ENCODE results near the gene MANEAL. TPM values are rescaled to one million over a fixed set of nuclear protein-coding genes. Genes with fewer than 3 reads are reported as not detected.

The MANEAL gene
- total RNA-seq, 1 experiment from 2014 or later: 0.95 TPM

GRCh38 chr1:37825506-37825905 lies 31.9 kb downstream of the MANEAL start:
- no peaks in the 10 kb centered on the region for H3K27me3 ChIP-seq (replicated peaks)
- no peak overlapping the region for H3K27ac ChIP-seq
- H3K4me1 ChIP-seq (replicated peaks): no peaks in the 10 kb centered on the region
- peaks cover 36% of the 10 kb centered on the region for H3K36me3 ChIP-seq
- H3K4me3 ChIP-seq: no peak overlapping the region
- no peak for DNase-seq (ENCODE audit: low read depth in 1 of 2, low spot score in 2 of 2)
- H3K9me3 ChIP-seq (replicated peaks): no peaks in the 10 kb centered on the region

- H3K4me1 ChIP-seq (replicated peaks): no peaks in the 10 kb centered on the region
- no peak for DNase-seq (ENCODE audit: low read depth in 1 of 2, low spot score in 2 of 2)
- peaks cover 40% of the 10 kb centered on the region for H3K36me3 ChIP-seq
- no peak overlapping the region for H3K4me3 ChIP-seq
- H3K9me3 ChIP-seq (replicated peaks): no peaks in the 10 kb centered on the region
- no peaks in the 10 kb centered on the region for H3K27me3 ChIP-seq (replicated peaks)
- H3K27ac ChIP-seq: no peak overlapping the region
Observed at GRCh38 chr1:37828410-37829074, 34.9 kb downstream of the MANEAL start.

- Histone ChIP-seq H3K4me3 (no peak overlapping the region), H3K36me3 (peaks cover 58% of the 10 kb centered on the region), H3K27me3 (replicated peaks) (no peaks in the 10 kb centered on the region)
Observed at GRCh38 chr1:37831109-37831508, 37.5 kb downstream of the MANEAL start.

GRCh38 chr1:37831809-37832208 lies 38.2 kb downstream of the MANEAL start:
- Histone ChIP-seq H3K4me3 (no peak overlapping the region), H3K27ac (no peak overlapping the region), H3K9me3 (replicated peaks) (0 out of 2 replicates have a peak, but pooled peaks cover 5% of the 10 kb centered on the region), H3K36me3 (peaks cover 62% of the 10 kb centered on the region), H3K4me1 (replicated peaks) (no peaks in the 10 kb centered on the region), H3K27me3 (replicated peaks) (no peaks in the 10 kb centered on the region)
- DNase-seq (ENCODE audit: low read depth in 1 of 2, low spot score in 2 of 2): no peak

More at GRCh38 chr1:37831109-37831508, 37.5 kb downstream of the MANEAL start:
- no peak for DNase-seq (ENCODE audit: low read depth in 1 of 2, low spot score in 2 of 2)
- Histone ChIP-seq H3K4me1 (replicated peaks) (no peaks in the 10 kb centered on the region), H3K27ac (no peak overlapping the region), H3K9me3 (replicated peaks) (0 out of 2 replicates have a peak, but pooled peaks cover 5% of the 10 kb centered on the region)

- Histone ChIP-seq H3K4me3 (no peak overlapping the region), H3K27ac (no peak overlapping the region), H3K27me3 (replicated peaks) (no peaks in the 10 kb centered on the region), H3K9me3 (replicated peaks) (0 out of 2 replicates have a peak, but pooled peaks cover 5% of the 10 kb centered on the region), H3K4me1 (replicated peaks) (no peaks in the 10 kb centered on the region), H3K36me3 (peaks cover 69% of the 10 kb centered on the region)
- DNase-seq (ENCODE audit: low read depth in 1 of 2, low spot score in 2 of 2): no peak
Observed at GRCh38 chr1:37836788-37837187, 43.1 kb downstream of the MANEAL start.

- no peaks in the 10 kb centered on the region for H3K4me1 ChIP-seq (replicated peaks)
- no peak for DNase-seq (ENCODE audit: low read depth in 1 of 2, low spot score in 2 of 2)
- H3K27me3 ChIP-seq (replicated peaks): no peaks in the 10 kb centered on the region
- H3K36me3 ChIP-seq: peaks cover 42% of the 10 kb centered on the region
- no peak overlapping the region for H3K27ac ChIP-seq
- 0 out of 2 replicates have a peak, but pooled peaks cover 4% of the 10 kb centered on the region for H3K9me3 ChIP-seq (replicated peaks)
- no peak overlapping the region for H3K4me3 ChIP-seq
Observed at GRCh38 chr1:37839676-37840075, 46.0 kb downstream of the MANEAL start.

- no peaks in the 10 kb centered on the region; the same call in 1 of the 2 replicates for H3K9me3 ChIP-seq (replicated peaks)
- DNase-seq (ENCODE audit: low read depth in 1 of 2, low spot score in 2 of 2): no peak
- no peaks in the 10 kb centered on the region for H3K27me3 ChIP-seq (replicated peaks)
- H3K4me3 ChIP-seq: no peak overlapping the region
- peaks cover 39% of the 10 kb centered on the region for H3K36me3 ChIP-seq
- H3K27ac ChIP-seq: no peak overlapping the region
- no peaks in the 10 kb centered on the region for H3K4me1 ChIP-seq (replicated peaks)
Observed at GRCh38 chr1:37840711-37841110, 47.1 kb downstream of the MANEAL start.

- no peaks in the 10 kb centered on the region for H3K4me1 ChIP-seq (replicated peaks)
- no peak overlapping the region for H3K27ac ChIP-seq
- DNase-seq (ENCODE audit: low read depth in 1 of 2, low spot score in 2 of 2): no peak
- peaks cover 41% of the 10 kb centered on the region for H3K36me3 ChIP-seq
- H3K4me3 ChIP-seq: no peak overlapping the region
- H3K9me3 ChIP-seq (replicated peaks): no peaks in the 10 kb centered on the region; the same call in 1 of the 2 replicates
- no peaks in the 10 kb centered on the region for H3K27me3 ChIP-seq (replicated peaks)
Observed at GRCh38 chr1:37841652-37842051, 48.0 kb downstream of the MANEAL start.

- Histone ChIP-seq H3K9me3 (replicated peaks) (no peaks in the 10 kb centered on the region; the same call in 1 of the 2 replicates), H3K27ac (no peak overlapping the region), H3K27me3 (replicated peaks) (no peaks in the 10 kb centered on the region), H3K4me3 (no peak overlapping the region), H3K4me1 (replicated peaks) (no peaks in the 10 kb centered on the region), H3K36me3 (peaks cover 48% of the 10 kb centered on the region)
- DNase-seq (ENCODE audit: low read depth in 1 of 2, low spot score in 2 of 2): no peak
Observed at GRCh38 chr1:37844536-37844935, 50.9 kb downstream of the MANEAL start.

GRCh38 chr1:37845049-37845646 lies 51.5 kb downstream of the MANEAL start:
- no peak for DNase-seq (ENCODE audit: low read depth in 1 of 2, low spot score in 2 of 2)
- Histone ChIP-seq H3K4me1 (replicated peaks) (no peaks in the 10 kb centered on the region), H3K36me3 (peaks cover 45% of the 10 kb centered on the region), H3K27me3 (replicated peaks) (no peaks in the 10 kb centered on the region), H3K9me3 (replicated peaks) (no peaks in the 10 kb centered on the region; the same call in 1 of the 2 replicates), H3K4me3 (no peak overlapping the region), H3K27ac (no peak overlapping the region)

GRCh38 chr1:37845786-37846185 lies 52.1 kb downstream of the MANEAL start:
- no peak overlapping the region for H3K27ac ChIP-seq
- H3K36me3 ChIP-seq: peaks cover 50% of the 10 kb centered on the region
- no peaks in the 10 kb centered on the region for H3K27me3 ChIP-seq (replicated peaks)

GRCh38 chr1:37846647-37847339 lies 53.1 kb downstream of the MANEAL start:
- no peak overlapping the region for H3K4me3 ChIP-seq

More at GRCh38 chr1:37845786-37846185, 52.1 kb downstream of the MANEAL start:
- peaks cover 2% of the 10 kb centered on the region; the same call in 1 of the 2 replicates for H3K9me3 ChIP-seq (replicated peaks)
- no peak for DNase-seq (ENCODE audit: low read depth in 1 of 2, low spot score in 2 of 2)
- no peaks in the 10 kb centered on the region for H3K4me1 ChIP-seq (replicated peaks)
- H3K4me3 ChIP-seq: no peak overlapping the region

GRCh38 chr1:37849480-37849879 lies 55.8 kb downstream of the MANEAL start:
- DNase-seq (ENCODE audit: low read depth in 1 of 2, low spot score in 2 of 2): no peak
- Histone ChIP-seq H3K4me1 (replicated peaks) (no peaks in the 10 kb centered on the region), H3K27ac (no peak overlapping the region), H3K4me3 (no peak overlapping the region), H3K9me3 (replicated peaks) (peaks cover 2% of the 10 kb centered on the region; the same call in 1 of the 2 replicates), H3K27me3 (replicated peaks) (no peaks in the 10 kb centered on the region), H3K36me3 (peaks cover 69% of the 10 kb centered on the region)

More at GRCh38 chr1:37846647-37847339, 53.1 kb downstream of the MANEAL start:
- H3K27ac ChIP-seq: no peak overlapping the region
- H3K36me3 ChIP-seq: peaks cover 54% of the 10 kb centered on the region
- no peaks in the 10 kb centered on the region for H3K4me1 ChIP-seq (replicated peaks)
- peaks cover 2% of the 10 kb centered on the region; the same call in 1 of the 2 replicates for H3K9me3 ChIP-seq (replicated peaks)
- DNase-seq (ENCODE audit: low read depth in 1 of 2, low spot score in 2 of 2): no peak
- H3K27me3 ChIP-seq (replicated peaks): no peaks in the 10 kb centered on the region
